DOHH2 (cell line): ENCODE measurements around the gene FBLN1.

Experiments
- H3F3A ChIP-seq: fragments of 200-600 bp; sonication (generic), shearing (Covaris generic); 2 replicates; pipeline ENCODE4 v1.6.0; 2016; ENCODE audit warnings: antibody characterized with exemption, mild to moderate bottlenecking; ENCODE audit not compliant: control insufficient read depth, insufficient read depth
- H3K27ac ChIP-seq: fragments of 200-600 bp; sonication (generic); 2 replicates; pipeline ENCODE4 v1.5.1; 2014; ENCODE audit warnings: low read depth, mild to moderate bottlenecking, low read length, moderate library complexity
- H3K27me3 ChIP-seq: fragments of 200-600 bp; sonication (generic); 2 replicates; pipeline ENCODE4 v1.6.1; 2014; ENCODE audit warnings: mild to moderate bottlenecking, low read length, mixed read lengths; ENCODE audit not compliant: control insufficient read depth
- H3K36me3 ChIP-seq: fragments of 200-600 bp; sonication (generic); 2 replicates; pipeline ENCODE4 v1.6.1; 2014; ENCODE audit warnings: mild to moderate bottlenecking, low read length, moderate library complexity, mixed read lengths; ENCODE audit not compliant: control insufficient read depth
- H3K4me1 ChIP-seq: fragments of 200-600 bp; sonication (generic); 2 replicates; pipeline ENCODE4 v1.6.1; 2014; ENCODE audit warnings: mild to moderate bottlenecking, low read length, mixed read lengths; ENCODE audit not compliant: control insufficient read depth
- H3K4me2 ChIP-seq: fragments of 200-600 bp; sonication (generic); 2 replicates; pipeline ENCODE4 v1.6.0; 2014; ENCODE audit warnings: mild to moderate bottlenecking, low read length, moderate library complexity
- H3K4me3 ChIP-seq: fragments of 200-600 bp; sonication (generic); 2 replicates; pipeline ENCODE4 v1.5.1; 2014; ENCODE audit warnings: mild to moderate bottlenecking, low read length, mixed read lengths
- H3K79me2 ChIP-seq: fragments of 200-600 bp; sonication (generic); 2 replicates; pipeline ENCODE4 v1.6.1; 2014; ENCODE audit warnings: mild to moderate bottlenecking, low read length, mixed read lengths; ENCODE audit not compliant: control insufficient read depth
- H3K9me2 ChIP-seq: fragments of 200-600 bp; sonication (generic); replicated peaks from 2 replicates; pipeline ENCODE4 v1.6.1; 2014; ENCODE audit warnings: mild to moderate bottlenecking, low read length, mixed read lengths; ENCODE audit not compliant: control insufficient read depth
- H3K9me3 ChIP-seq: fragments of 200-600 bp; sonication (generic); 2 replicates; pipeline ENCODE4 v1.6.1; 2014; ENCODE audit warnings: antibody characterized with exemption, low read length, mixed read lengths; ENCODE audit not compliant: control insufficient read depth, insufficient read depth
- H4K20me1 ChIP-seq: fragments of 200-600 bp; sonication (generic); 2 replicates; pipeline ENCODE4 v1.6.0; 2014; ENCODE audit warnings: low read depth, mild to moderate bottlenecking, antibody characterized with exemption, low read length, moderate library complexity; ENCODE audit not compliant: control insufficient read depth, insufficient read depth
- EZH2phosphoT487 ChIP-seq: fragments of 200-600 bp; sonication (generic); IDR thresholded peaks from 2 replicates; pipeline ENCODE4 v1.6.1; 2017; ENCODE audit warnings: borderline replicate concordance, mild to moderate bottlenecking, antibody characterized with exemption, low read length, moderate library complexity, mixed read lengths
- TF ChIP-seq, protein P1 (sequence below): fragments of 200-600 bp; sonication (generic); IDR thresholded peaks from one replicate; pipeline ENCODE4 v1.5.1; 2014; ENCODE audit warnings: antibody characterized with exemption, mild to moderate bottlenecking, low read depth, low read length; ENCODE audit not compliant: poor library complexity, severe bottlenecking

Gene FBLN1

DNA sequence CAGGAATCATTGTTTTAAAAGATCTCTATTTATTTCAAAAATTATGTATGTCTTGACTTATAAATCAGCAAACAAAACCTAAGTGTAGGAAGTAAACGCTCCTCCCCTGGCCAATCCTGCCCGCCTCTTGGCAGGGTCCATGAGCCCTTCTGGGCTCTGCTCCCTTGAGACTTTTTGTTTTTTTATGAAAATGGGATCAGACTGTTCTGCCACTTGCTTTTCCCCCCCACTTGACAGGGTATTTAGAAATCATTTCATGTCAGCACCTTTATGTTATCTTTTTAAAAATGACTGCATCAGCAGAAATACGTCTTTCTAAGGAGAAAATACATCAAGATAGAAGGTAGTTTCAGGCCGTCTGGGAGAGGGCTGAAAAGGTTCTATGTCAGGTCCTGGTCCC, 35.6 kb downstream of the FBLN1 start:
- H3K4me1 ChIP-seq, result no peaks in the 10 kb centered on the region
- H3K36me3 ChIP-seq, result no peaks in the 10 kb centered on the region
- no peaks in the 10 kb centered on the region for H3F3A ChIP-seq
- no peaks in the 10 kb centered on the region for H3K9me3 ChIP-seq
- no peak overlapping the region for H3K27ac ChIP-seq
- H3K9me2 ChIP-seq, result no peaks in the 10 kb centered on the region
- H3K79me2 ChIP-seq, result no peaks in the 10 kb centered on the region
- no peak overlapping the region for H3K4me2 ChIP-seq
- TF ChIP-seq, protein P1, sequence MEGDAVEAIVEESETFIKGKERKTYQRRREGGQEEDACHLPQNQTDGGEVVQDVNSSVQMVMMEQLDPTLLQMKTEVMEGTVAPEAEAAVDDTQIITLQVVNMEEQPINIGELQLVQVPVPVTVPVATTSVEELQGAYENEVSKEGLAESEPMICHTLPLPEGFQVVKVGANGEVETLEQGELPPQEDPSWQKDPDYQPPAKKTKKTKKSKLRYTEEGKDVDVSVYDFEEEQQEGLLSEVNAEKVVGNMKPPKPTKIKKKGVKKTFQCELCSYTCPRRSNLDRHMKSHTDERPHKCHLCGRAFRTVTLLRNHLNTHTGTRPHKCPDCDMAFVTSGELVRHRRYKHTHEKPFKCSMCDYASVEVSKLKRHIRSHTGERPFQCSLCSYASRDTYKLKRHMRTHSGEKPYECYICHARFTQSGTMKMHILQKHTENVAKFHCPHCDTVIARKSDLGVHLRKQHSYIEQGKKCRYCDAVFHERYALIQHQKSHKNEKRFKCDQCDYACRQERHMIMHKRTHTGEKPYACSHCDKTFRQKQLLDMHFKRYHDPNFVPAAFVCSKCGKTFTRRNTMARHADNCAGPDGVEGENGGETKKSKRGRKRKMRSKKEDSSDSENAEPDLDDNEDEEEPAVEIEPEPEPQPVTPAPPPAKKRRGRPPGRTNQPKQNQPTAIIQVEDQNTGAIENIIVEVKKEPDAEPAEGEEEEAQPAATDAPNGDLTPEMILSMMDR, result no peak
- no peak for TF ChIP-seq EZH2phosphoT487
- H3K27me3 ChIP-seq, result no peaks in the 10 kb centered on the region
- no peaks in the 10 kb centered on the region for H4K20me1 ChIP-seq
- no peak overlapping the region for H3K4me3 ChIP-seq

DNA sequence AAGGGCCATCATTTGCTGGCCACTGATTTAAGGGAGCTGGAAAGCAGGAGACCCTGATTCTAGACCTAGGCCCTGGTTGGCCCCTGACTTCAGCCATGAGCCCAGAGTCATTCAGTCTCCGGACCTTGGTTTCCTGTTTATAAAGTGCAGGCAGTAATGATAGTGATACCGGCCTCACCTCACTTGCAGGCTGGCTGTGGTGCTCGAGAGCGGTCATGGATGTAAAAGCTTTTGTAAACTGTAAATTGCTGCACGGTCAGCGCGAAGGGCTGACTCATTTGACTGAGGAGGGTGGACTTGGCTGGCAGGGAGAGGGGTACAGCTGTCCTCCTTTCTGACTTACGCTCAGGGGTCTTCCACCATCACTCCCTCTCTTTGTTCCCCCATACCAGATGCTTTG, 37.4 kb downstream of the FBLN1 start:
- H3K36me3 ChIP-seq, result no peaks in the 10 kb centered on the region
- H3F3A ChIP-seq, result no peaks in the 10 kb centered on the region
- H4K20me1 ChIP-seq, result no peaks in the 10 kb centered on the region
- H3K79me2 ChIP-seq, result no peaks in the 10 kb centered on the region
- H3K4me2 ChIP-seq, result no peak overlapping the region
- H3K27ac ChIP-seq, result no peak overlapping the region
- no peaks in the 10 kb centered on the region for H3K27me3 ChIP-seq
- no peak overlapping the region for H3K4me3 ChIP-seq
- TF ChIP-seq EZH2phosphoT487, result no peak
- TF ChIP-seq, protein P1, result no peak
- H3K9me2 ChIP-seq, result no peaks in the 10 kb centered on the region
- no peaks in the 10 kb centered on the region for H3K9me3 ChIP-seq
- no peaks in the 10 kb centered on the region for H3K4me1 ChIP-seq

DNA sequence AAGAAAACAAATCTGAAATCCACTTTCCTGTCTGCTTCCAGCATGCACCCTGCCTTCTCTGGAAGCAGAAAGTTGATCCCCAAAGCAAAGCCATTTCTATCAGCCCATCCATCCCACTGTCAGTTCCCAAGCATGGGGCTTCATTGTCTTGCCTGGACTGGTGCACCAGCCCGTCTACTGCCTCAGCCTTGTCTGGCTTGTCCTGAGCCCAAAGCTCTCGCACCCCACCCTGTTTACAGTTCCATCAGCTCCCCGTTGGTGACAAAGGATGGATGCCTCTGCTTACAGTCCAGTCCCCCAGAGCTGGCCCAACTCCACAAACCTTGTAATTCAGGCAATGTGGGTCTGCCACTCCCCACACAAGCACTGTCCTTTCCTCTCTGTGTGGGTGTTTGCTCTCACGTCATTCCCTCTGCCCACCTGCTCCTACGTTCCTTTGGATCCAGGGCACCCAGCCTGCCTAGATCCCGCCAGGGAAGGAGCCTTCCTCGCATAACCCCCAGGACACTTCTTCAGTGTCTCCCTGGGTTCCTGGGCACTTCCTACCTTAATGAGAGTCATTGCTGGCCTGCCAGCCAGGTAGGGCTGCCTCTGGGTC, 38.8 kb downstream of the FBLN1 start:
- H3F3A ChIP-seq, result no peaks in the 10 kb centered on the region
- no peaks in the 10 kb centered on the region for H3K9me3 ChIP-seq
- H3K4me2 ChIP-seq, result no peak overlapping the region
- H3K4me1 ChIP-seq, result no peaks in the 10 kb centered on the region
- H3K9me2 ChIP-seq, result no peaks in the 10 kb centered on the region
- H4K20me1 ChIP-seq, result no peaks in the 10 kb centered on the region
- no peaks in the 10 kb centered on the region for H3K36me3 ChIP-seq
- H3K27me3 ChIP-seq, result no peaks in the 10 kb centered on the region
- TF ChIP-seq EZH2phosphoT487, result no peak
- TF ChIP-seq, protein P1, result no peak
- H3K4me3 ChIP-seq, result no peak overlapping the region
- H3K79me2 ChIP-seq, result no peaks in the 10 kb centered on the region
- H3K27ac ChIP-seq, result no peak overlapping the region
